NB4 (cell line): Measurements from ENCODE around the gene WSB1.

Experiments used
- DNase-seq: peaks from one replicate; pipeline ENCODE4 v3.0.0; 2010; ENCODE audit warnings: low read depth
- H3K4me3 ChIP-seq: one replicate; pipeline ENCODE4 v1.5.1; 2011; ENCODE audit warnings: mild to moderate bottlenecking, low read depth, low read length, moderate library complexity
- CTCF ChIP-seq: IDR thresholded peaks from one replicate; pipeline ENCODE4 v1.5.1; 2012; ENCODE audit warnings: low read depth, low read length
- MYC ChIP-seq: IDR thresholded peaks from 2 replicates; pipeline ENCODE4 v1.6.1; 2011; ENCODE audit warnings: low read depth, low read length
- POLR2A ChIP-seq: IDR thresholded peaks from 2 replicates; pipeline ENCODE4 v1.6.1; 2011; ENCODE audit warnings: mild to moderate bottlenecking; ENCODE audit not compliant: insufficient read length; ENCODE audit errors: extremely low read depth
- TF ChIP-seq, protein P1 (sequence below): IDR thresholded peaks from 2 replicates; pipeline ENCODE4 v1.6.1; 2011; ENCODE audit warnings: low read depth, low read length

WSB1 gene

DNA sequence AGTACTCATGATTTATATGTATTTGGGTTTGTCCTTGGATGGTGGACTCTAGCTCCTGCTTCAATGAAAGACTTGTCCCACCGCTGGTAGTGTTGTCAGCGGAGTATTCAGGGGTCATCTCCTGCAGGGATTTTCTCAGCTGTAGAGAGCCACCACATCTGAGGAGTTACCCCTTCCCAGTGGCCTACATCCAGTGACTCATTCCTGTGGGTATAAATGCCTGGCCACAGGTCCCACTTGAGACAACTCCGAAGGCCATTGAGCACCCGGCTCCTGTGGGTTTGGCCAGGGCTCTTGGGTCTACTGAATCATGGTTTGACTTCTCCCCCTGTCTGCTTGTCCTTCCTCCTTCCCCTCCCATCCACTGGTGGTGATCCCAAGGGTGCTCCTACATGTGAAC is 34.6 kb upstream of the WSB1 start:
- TF ChIP-seq, protein P1, sequence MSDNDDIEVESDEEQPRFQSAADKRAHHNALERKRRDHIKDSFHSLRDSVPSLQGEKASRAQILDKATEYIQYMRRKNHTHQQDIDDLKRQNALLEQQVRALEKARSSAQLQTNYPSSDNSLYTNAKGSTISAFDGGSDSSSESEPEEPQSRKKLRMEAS, result no peak
- no peak for TF ChIP-seq MYC
- no peak for TF ChIP-seq POLR2A
- TF ChIP-seq CTCF, result no peak
- no peak overlapping the region for H3K4me3 ChIP-seq
- no peak for DNase-seq

- TF ChIP-seq MYC (no peak), CTCF (no peak), POLR2A (no peak)
- TF ChIP-seq, protein P1, result no peak
- H3K4me3 ChIP-seq, result no peak overlapping the region
- DNase-seq, result no peak
Measured at GRCh38 chr17:27263386-27263785, 30.5 kb upstream of the WSB1 start.

GRCh38 chr17:27264068-27264812 is 29.7 kb upstream of the WSB1 start:
- TF ChIP-seq MYC (no peak), CTCF (no peak), POLR2A (no peak)
- TF ChIP-seq, protein P1, result no peak
- no peak for DNase-seq
- H3K4me3 ChIP-seq, result no peak overlapping the region

DNA sequence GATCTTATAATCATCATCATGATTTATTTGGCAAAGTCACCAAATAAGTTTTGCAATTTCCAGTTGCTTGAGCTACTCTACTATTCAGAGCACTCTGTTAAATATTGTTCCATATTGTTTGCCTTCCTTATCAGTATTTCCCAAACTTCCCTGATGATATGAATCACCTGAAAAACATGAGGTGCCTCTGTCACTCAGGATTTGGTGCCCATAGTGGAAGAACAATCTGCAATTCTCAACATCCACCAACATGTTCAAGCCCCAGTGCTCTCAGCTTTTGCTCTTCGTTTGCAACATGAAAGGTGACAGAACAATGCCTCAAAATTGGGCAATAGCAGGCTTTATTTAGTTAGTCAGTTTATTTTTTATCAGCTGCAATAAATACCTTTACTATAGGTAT is 28.6 kb upstream of the WSB1 start:
- TF ChIP-seq, protein P1, result no peak
- TF ChIP-seq CTCF, result no peak
- no peak for TF ChIP-seq MYC
- no peak for TF ChIP-seq POLR2A
- no peak for DNase-seq
- no peak overlapping the region for H3K4me3 ChIP-seq

DNA sequence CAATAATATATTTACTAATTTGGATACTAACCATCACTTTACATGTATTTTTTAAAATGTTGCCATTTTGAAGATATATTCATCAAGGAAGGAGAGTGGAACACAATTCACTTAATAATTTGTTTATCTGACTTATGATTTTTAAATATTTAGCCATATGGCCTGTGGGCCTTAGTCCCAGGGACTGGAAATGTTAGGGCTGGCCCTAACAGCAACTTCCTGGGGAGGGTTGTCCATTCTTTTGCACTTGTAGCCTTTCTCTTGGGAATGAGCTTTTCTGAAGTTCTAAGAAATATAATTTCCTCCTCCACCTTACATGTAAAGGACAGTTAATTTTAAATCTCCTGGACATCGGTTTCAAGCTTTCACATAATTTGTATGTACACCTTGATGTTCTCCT is 27.7 kb upstream of the WSB1 start:
- TF ChIP-seq, protein P1, result no peak
- TF ChIP-seq CTCF (no peak), MYC (no peak), POLR2A (no peak)
- H3K4me3 ChIP-seq, result no peak overlapping the region
- DNase-seq, result no peak
